Type B pancreatic cell (in vitro differentiated cells): ENCODE results near the gene PILRA. TPM values are rescaled to one million over a fixed set of nuclear protein-coding genes. Genes with fewer than 3 reads are reported as not detected.
"Not testable (repeated sequence)": the region's sequence is repeated elsewhere in the genome, so short reads cannot be mapped to it uniquely, and the experiment has no call there.

ENCODE experiments used
- DNase-seq: peaks from one replicate; pipeline ENCODE4 v3.0.0; 2021; ENCODE audit warnings: mixed read lengths; ENCODE audit not compliant: unreplicated experiment; ENCODE audit errors: extremely low spot score
- H3K27ac Mint-ChIP-seq: 2 replicates; pipeline ENCODE4 v1.8.0; 2021; ENCODE audit warnings: mild to moderate bottlenecking, mixed read lengths
- H3K27me3 Mint-ChIP-seq: 2 replicates; pipeline ENCODE4 v1.8.0; 2021; ENCODE audit warnings: mixed read lengths
- H3K36me3 Mint-ChIP-seq: 2 replicates; pipeline ENCODE4 v1.8.0; 2021; ENCODE audit warnings: mixed read lengths
- H3K4me1 Mint-ChIP-seq: one replicate; pipeline ENCODE4 v1.8.0; 2021; ENCODE audit warnings: mixed read lengths; ENCODE audit not compliant: unreplicated experiment
- H3K4me3 Mint-ChIP-seq: 2 replicates; pipeline ENCODE4 v1.8.0; 2021; ENCODE audit warnings: mild to moderate bottlenecking, mixed read lengths
- H3K9me3 Mint-ChIP-seq: 2 replicates; pipeline ENCODE4 v1.8.0; 2021; ENCODE audit warnings: mixed read lengths
- CTCF ChIP-seq: fragments of 200-600 bp; sonication (generic); conservative IDR thresholded peaks from 2 replicates; pipeline ENCODE4 v1.5.0; 2021; ENCODE audit warnings: antibody characterized with exemption, mild to moderate bottlenecking
- total RNA-seq: library from RNA; stranded (reverse); gene quantifications from 2 replicates; pipeline ENCODE4 v1.2.1, GENCODE V29; 2021; ENCODE audit warnings: low replicate concordance

The PILRA gene
- total RNA-seq, 1 donor from 2014 or later = 2.8 TPM

GRCh38 chr7:100344560-100345287, 28.6 kb upstream of the PILRA start:
- peak; percentile 74 for TF ChIP-seq CTCF
- Mint-ChIP-seq H3K36me3 (peaks cover 17% of the 10 kb centered on the region), H3K27ac (peak overlapping the region; percentile 52)
- H3K27me3 Mint-ChIP-seq, H3K4me1 Mint-ChIP-seq, H3K9me3 Mint-ChIP-seq, H3K4me3 Mint-ChIP-seq: not testable (repeated sequence)
- peak; percentile 64 for DNase-seq

GRCh38 chr7:100345288-100345672, 28.0 kb upstream of the PILRA start:
- not testable (repeated sequence) for H3K4me3 Mint-ChIP-seq, H3K27me3 Mint-ChIP-seq, H3K9me3 Mint-ChIP-seq, DNase-seq, H3K4me1 Mint-ChIP-seq
- H3K36me3 Mint-ChIP-seq = peaks cover 17% of the 10 kb centered on the region
- H3K27ac Mint-ChIP-seq = peak overlapping the region; percentile 52
- peak; percentile 72 for TF ChIP-seq CTCF

- DNase-seq = no peak
- H3K4me3 Mint-ChIP-seq = no peak overlapping the region
- peaks cover 7% of the 10 kb centered on the region for H3K4me1 Mint-ChIP-seq
- no peaks in the 10 kb centered on the region for H3K9me3 Mint-ChIP-seq
- H3K27me3 Mint-ChIP-seq = no peaks in the 10 kb centered on the region
- no peak for TF ChIP-seq CTCF
- H3K36me3 Mint-ChIP-seq = peaks cover 17% of the 10 kb centered on the region
- no peak overlapping the region for H3K27ac Mint-ChIP-seq
Measured at GRCh38 chr7:100346921-100347320, 26.4 kb upstream of the PILRA start.

GRCh38 chr7:100348805-100349204, 24.5 kb upstream of the PILRA start:
- peaks cover 17% of the 10 kb centered on the region for H3K36me3 Mint-ChIP-seq

GRCh38 chr7:100349757-100350156, 23.5 kb upstream of the PILRA start:
- Mint-ChIP-seq H3K4me1 (peaks cover 3% of the 10 kb centered on the region), H3K36me3 (peaks cover 19% of the 10 kb centered on the region), H3K4me3 (no peak overlapping the region), H3K9me3 (no peaks in the 10 kb centered on the region), H3K27ac (no peak overlapping the region), H3K27me3 (no peaks in the 10 kb centered on the region)
- no peak for DNase-seq
- no peak for TF ChIP-seq CTCF

More at GRCh38 chr7:100348805-100349204, 24.5 kb upstream of the PILRA start:
- Mint-ChIP-seq H3K4me3 (no peak overlapping the region), H3K27me3 (no peaks in the 10 kb centered on the region), H3K27ac (no peak overlapping the region), H3K9me3 (no peaks in the 10 kb centered on the region), H3K4me1 (peaks cover 7% of the 10 kb centered on the region)
- no peak for DNase-seq
- TF ChIP-seq CTCF = no peak
